ENCODE data around the gene MYH9. TPM values are rescaled to one million over a fixed set of nuclear protein-coding genes. Genes with fewer than 3 reads are reported as not detected.

MYH9 gene
- polyA plus RNA-seq, 2 donors, result 107 to 114 TPM

DNA sequence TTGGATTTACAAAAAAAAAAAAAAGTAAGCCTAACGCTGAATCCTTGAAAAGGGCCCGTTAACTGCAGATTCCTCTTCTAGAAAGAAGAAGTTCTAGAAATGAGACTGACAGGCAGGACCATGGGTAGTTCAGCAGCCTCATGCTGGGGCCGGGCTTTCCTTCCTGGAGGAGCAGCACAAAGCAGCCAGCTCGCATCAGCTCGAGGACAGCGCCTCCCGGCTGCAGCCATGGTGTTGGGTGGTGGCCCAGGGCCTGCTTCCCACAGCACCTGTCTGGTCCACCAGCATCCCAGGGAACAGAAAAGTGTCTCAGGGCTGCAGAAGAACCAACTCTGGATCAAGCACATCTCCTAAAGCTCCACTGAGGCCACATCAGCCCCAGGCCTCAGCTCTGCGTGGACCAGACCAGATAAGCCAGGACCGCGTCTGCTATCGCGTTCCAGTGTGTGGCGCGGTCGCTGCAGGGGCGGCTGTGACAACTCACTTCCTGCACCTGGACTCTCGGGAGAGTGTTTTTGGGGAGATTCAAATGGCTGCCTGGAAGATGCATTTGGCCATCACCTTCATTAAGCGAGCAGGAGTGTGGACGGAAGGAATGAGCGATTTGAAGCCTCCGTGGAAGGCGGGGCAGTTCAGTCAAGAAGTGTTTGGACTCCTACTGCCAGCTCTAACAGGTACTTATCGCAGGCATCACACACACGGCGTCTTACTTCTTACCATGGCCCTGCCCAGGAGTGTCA lies 53.5 kb downstream of the MYH9 start:
- Histone ChIP-seq H3K9me3 (ENCODE audit: control insufficient read depth in 2 of 2, insufficient read depth in 1 of 2, low read depth in 1 of 2, low read length in 1 of 2) (no peaks in the 10 kb centered on the region), H3K27me3 (ENCODE audit: control insufficient read depth in 1 of 2, insufficient read depth in 2 of 2, low read length in 2 of 2) (no peaks in the 10 kb centered on the region), H3K4me3 (ENCODE audit: low read depth in 1 of 2, low read length in 2 of 2) (no peak overlapping the region), H3K36me3 (ENCODE audit: control insufficient read depth in 2 of 2, insufficient read depth in 2 of 2, low read length in 1 of 2) (peaks cover under 1 to 21% of the 10 kb centered on the region in 2 donors), H3K4me1 (ENCODE audit: control insufficient read depth in 2 of 2, insufficient read depth in 2 of 2, low read length in 1 of 2) (peaks cover 40 to 62% of the 10 kb centered on the region in 2 donors), H3K27ac (ENCODE audit: low read depth in 2 of 2, low read length in 1 of 2) (peak overlapping the region; percentile 91 to 99)
- 48 to 49% methylated on average over 25 of the region's 25 CpGs for WGBS, 2 donors

DNA sequence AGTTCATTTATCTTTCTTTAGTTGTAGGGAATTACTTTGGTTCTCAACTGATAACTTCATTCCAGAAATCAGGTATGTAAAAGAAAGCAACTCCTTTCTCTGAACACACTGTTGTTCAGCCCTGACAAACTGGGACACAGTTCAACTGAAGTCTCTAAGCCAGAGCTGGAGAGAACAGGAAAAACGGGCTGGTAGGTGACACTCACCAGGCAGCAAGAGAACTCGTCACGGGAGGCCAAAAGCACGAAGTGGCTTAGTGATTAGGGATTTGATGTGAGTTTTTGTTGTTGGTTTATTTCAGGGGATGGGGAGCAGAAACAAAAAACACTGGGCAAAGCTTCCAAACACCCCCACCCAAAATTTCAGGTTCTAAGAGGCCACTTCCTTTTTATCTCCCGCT lies 54.1 kb downstream of the MYH9 start:
- H3K27me3 ChIP-seq (ENCODE audit: control insufficient read depth in 1 of 2, insufficient read depth in 2 of 2, low read length in 2 of 2), result no peaks in the 10 kb centered on the region
- H3K4me1 ChIP-seq (ENCODE audit: control insufficient read depth in 2 of 2, insufficient read depth in 2 of 2, low read length in 1 of 2), result peaks cover 43 to 68% of the 10 kb centered on the region in 2 donors
- H3K4me3 ChIP-seq (ENCODE audit: low read depth in 1 of 2, low read length in 2 of 2), result no peak overlapping the region
- H3K36me3 ChIP-seq (ENCODE audit: control insufficient read depth in 2 of 2, insufficient read depth in 2 of 2, low read length in 1 of 2), result peaks cover 0 to 22% of the 10 kb centered on the region in 2 donors
- H3K9me3 ChIP-seq (ENCODE audit: control insufficient read depth in 2 of 2, insufficient read depth in 1 of 2, low read depth in 1 of 2, low read length in 1 of 2), result no peaks in the 10 kb centered on the region
- 27 to 32% methylated on average over 5 of the region's 5 CpGs for WGBS, 2 donors
- peak overlapping the region; percentile 91 to 99 for H3K27ac ChIP-seq (ENCODE audit: low read depth in 2 of 2, low read length in 1 of 2)

DNA sequence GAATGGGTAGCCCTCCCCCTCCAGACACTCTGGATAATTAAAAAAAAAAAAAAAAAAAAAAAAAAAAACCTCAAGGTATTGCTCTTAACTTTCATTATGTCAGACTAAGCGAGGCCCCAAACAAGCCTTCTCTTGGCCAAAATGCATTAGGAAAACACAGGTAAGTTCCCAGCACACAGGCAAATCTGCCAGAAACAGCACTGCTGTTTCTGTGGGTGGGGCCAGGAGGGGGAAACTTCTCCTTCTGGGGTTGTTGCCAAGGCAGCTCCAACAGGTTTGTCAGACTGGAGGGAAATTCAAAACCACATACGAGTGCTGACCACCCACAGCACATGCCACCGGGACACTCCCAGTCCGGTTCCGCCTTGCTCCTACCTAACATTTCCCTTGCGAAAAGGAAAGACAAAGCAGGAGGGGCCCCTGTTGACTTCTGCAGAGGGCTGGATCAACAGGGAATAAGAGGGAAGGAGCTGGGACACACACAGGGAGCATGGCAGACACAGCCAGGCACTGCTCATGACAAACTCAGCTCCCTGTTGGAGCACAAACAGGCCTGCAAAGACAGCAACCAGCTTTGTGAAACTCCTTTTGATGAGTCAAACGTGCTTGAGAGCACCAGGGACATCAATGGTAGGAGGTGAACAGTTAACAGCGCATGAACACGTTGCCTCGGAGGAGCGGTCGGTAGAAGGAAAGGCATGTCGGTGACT lies 55.0 kb downstream of the MYH9 start:
- H3K27me3 ChIP-seq (ENCODE audit: control insufficient read depth in 1 of 2, insufficient read depth in 2 of 2, low read length in 2 of 2), result no peaks in the 10 kb centered on the region
- 17 to 24% methylated on average over 13 of the region's 13 CpGs for WGBS, 2 donors
- peaks cover 0 to 26% of the 10 kb centered on the region in 2 donors for H3K36me3 ChIP-seq (ENCODE audit: control insufficient read depth in 2 of 2, insufficient read depth in 2 of 2, low read length in 1 of 2)
- H3K27ac ChIP-seq (ENCODE audit: low read depth in 2 of 2, low read length in 1 of 2), result peak overlapping the region; percentile 91 to 99
- H3K4me1 ChIP-seq (ENCODE audit: control insufficient read depth in 2 of 2, insufficient read depth in 2 of 2, low read length in 1 of 2), result peaks cover 45 to 73% of the 10 kb centered on the region in 2 donors
- no peak overlapping the region for H3K4me3 ChIP-seq (ENCODE audit: low read depth in 1 of 2, low read length in 2 of 2)
- no peaks in the 10 kb centered on the region for H3K9me3 ChIP-seq (ENCODE audit: control insufficient read depth in 2 of 2, insufficient read depth in 1 of 2, low read depth in 1 of 2, low read length in 1 of 2)

DNA sequence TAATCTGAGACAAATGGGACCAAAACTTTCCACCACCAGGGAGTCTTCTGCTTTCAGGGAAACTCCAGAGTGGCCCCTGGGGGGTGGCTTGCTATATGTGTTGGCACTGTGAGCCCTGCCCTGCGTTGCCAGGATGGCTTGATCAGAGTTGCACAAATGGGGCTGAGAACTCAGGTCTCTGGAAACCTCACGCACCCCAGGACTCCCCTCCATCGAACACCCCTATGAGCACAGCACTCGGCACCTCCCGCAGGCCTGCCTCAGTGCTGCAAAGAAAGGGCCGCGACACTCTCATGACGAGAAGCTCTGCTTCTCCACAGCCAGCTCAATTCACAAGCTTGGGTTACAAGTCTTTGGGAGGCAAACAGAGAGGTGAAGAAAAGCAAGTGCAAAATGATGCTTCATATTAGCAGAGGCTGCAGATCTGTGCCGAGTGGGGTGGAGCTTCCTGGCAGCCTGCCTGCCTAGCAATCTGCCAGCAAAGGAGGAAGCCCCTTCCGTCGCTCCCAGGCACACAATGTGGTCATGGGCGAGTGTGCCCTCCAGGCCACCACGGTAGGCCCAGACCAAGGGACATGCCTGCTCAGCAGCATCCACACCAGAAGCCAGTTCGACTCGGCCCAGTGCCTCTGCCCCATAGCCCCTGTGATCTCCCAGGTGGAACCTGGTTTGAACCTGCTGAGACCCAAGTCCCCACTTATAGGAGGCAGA lies 55.7 kb downstream of the MYH9 start:
- H3K36me3 ChIP-seq (ENCODE audit: control insufficient read depth in 2 of 2, insufficient read depth in 2 of 2, low read length in 1 of 2), result peaks cover 0 to 29% of the 10 kb centered on the region in 2 donors
- 9 to 28% methylated on average over 15 of the region's 15 CpGs for WGBS, 2 donors

DNA sequence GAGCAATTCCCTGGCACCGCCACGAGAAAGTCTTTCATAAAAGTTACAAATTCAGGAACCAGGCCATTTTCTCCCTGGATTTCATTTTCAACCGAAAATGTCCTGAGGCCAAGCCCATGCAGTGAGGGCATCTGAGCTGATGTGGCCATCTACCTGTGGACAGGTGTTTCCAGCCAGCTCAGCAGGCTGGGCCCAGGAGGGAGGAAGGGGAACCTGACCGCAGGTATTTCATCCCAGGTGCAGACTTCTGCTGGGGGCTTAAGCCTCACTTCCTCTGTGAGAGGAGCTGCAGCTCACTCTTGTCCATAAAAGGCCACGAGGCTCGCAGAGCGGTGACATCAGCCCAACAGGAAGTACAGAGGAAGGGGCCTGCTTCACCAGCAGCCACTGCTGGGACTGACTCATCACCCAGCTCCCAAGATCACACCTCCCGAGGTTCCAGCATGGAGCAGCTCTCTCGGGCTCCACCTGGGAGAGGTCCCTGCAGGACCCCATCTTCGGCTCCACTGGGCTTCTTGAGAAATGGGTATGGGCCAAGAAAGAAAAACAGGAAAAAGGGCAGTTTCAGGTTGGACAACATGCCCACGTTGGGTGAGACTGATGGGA lies 56.4 kb downstream of the MYH9 start:
- Histone ChIP-seq H3K27me3 (ENCODE audit: control insufficient read depth in 1 of 2, insufficient read depth in 2 of 2, low read length in 2 of 2) (no peaks in the 10 kb centered on the region), H3K4me1 (ENCODE audit: control insufficient read depth in 2 of 2, insufficient read depth in 2 of 2, low read length in 1 of 2) (peaks cover 40 to 70% of the 10 kb centered on the region in 2 donors), H3K36me3 (ENCODE audit: control insufficient read depth in 2 of 2, insufficient read depth in 2 of 2, low read length in 1 of 2) (peaks cover 0 to 30% of the 10 kb centered on the region in 2 donors), H3K27ac (ENCODE audit: low read depth in 2 of 2, low read length in 1 of 2) (peak overlapping the region; percentile 91 to 99), H3K4me3 (ENCODE audit: low read depth in 1 of 2, low read length in 2 of 2) (no peak overlapping the region), H3K9me3 (ENCODE audit: control insufficient read depth in 2 of 2, insufficient read depth in 1 of 2, low read depth in 1 of 2, low read length in 1 of 2) (no peaks in the 10 kb centered on the region)
- WGBS, 2 donors, result 7 to 21% methylated on average over 11 of the region's 11 CpGs

More for the DNA sequence above, 55.7 kb downstream of the MYH9 start:
- H3K4me1 ChIP-seq (ENCODE audit: control insufficient read depth in 2 of 2, insufficient read depth in 2 of 2, low read length in 1 of 2), result peaks cover 45 to 76% of the 10 kb centered on the region in 2 donors
- H3K27ac ChIP-seq (ENCODE audit: low read depth in 2 of 2, low read length in 1 of 2), result peak overlapping the region; percentile 91 to 99
- no peaks in the 10 kb centered on the region for H3K27me3 ChIP-seq (ENCODE audit: control insufficient read depth in 1 of 2, insufficient read depth in 2 of 2, low read length in 2 of 2)
- H3K9me3 ChIP-seq (ENCODE audit: control insufficient read depth in 2 of 2, insufficient read depth in 1 of 2, low read depth in 1 of 2, low read length in 1 of 2), result no peaks in the 10 kb centered on the region
- H3K4me3 ChIP-seq (ENCODE audit: low read depth in 1 of 2, low read length in 2 of 2), result no peak overlapping the region

DNA sequence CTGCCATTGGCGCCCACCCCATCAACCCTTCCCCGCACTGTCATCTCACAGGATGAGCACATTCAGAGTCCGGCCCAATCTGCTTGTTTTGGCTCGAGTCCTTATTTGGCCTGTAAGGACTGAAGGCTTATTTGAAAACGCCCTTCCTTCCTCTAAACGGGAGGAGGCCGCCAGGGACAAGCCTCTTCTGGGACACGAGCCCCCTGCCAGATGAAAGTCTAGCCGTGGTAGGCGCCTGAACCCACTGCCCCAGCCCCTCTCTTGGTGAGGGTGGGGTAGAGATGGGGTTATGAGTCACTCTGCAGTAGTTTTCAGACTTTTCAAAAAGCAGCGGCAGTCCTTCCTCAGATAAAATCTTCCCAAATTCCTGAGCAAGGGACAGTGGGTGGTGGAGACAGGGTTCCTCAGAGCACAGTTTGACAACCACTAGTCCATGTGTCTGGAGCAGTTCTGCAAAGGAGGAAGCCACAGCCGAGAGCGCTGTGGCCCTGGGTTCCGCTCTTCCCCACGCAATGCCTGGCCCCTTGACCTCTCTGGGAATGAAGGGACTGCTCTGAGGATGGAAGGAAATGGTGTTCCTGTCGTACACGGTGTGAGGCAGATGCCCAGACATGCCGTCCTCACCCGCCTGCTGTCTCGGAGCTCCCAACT lies 57.0 kb downstream of the MYH9 start:
- Histone ChIP-seq H3K4me3 (ENCODE audit: low read depth in 1 of 2, low read length in 2 of 2) (no peak overlapping the region), H3K27me3 (ENCODE audit: control insufficient read depth in 1 of 2, insufficient read depth in 2 of 2, low read length in 2 of 2) (no peaks in the 10 kb centered on the region), H3K36me3 (ENCODE audit: control insufficient read depth in 2 of 2, insufficient read depth in 2 of 2, low read length in 1 of 2) (peaks cover 3 to 34% of the 10 kb centered on the region in 2 donors), H3K9me3 (ENCODE audit: control insufficient read depth in 2 of 2, insufficient read depth in 1 of 2, low read depth in 1 of 2, low read length in 1 of 2) (no peaks in the 10 kb centered on the region), H3K4me1 (ENCODE audit: control insufficient read depth in 2 of 2, insufficient read depth in 2 of 2, low read length in 1 of 2) (peaks cover 38 to 71% of the 10 kb centered on the region in 2 donors), H3K27ac (ENCODE audit: low read depth in 2 of 2, low read length in 1 of 2) (peak overlapping the region; percentile 91 to 99)
- 6 to 24% methylated on average over 20 of the region's 20 CpGs for WGBS, 2 donors

DNA sequence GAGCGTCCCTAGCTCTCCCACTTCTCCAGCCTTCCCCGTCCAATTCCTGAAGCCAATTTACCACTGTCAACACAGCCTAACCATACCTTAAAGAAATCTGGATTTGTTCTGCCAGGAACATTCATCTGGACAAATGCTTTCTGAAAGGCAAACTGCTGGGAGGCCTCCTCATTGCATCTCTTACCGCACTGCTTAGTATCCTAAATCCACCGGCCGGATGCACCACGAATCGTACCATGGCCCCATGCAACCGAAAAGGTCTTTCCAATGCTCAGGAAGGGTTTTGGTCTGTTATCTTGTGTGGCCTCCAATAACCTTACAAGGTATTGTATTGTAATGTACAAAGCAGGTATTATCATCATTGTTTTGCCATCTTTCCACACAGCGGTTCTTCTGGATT lies 57.6 kb downstream of the MYH9 start:
- peaks cover 5 to 35% of the 10 kb centered on the region in 2 donors for H3K36me3 ChIP-seq (ENCODE audit: control insufficient read depth in 2 of 2, insufficient read depth in 2 of 2, low read length in 1 of 2)
- peaks cover 38 to 69% of the 10 kb centered on the region in 2 donors for H3K4me1 ChIP-seq (ENCODE audit: control insufficient read depth in 2 of 2, insufficient read depth in 2 of 2, low read length in 1 of 2)
- no peak overlapping the region for H3K4me3 ChIP-seq (ENCODE audit: low read depth in 1 of 2, low read length in 2 of 2)
- no peaks in the 10 kb centered on the region for H3K9me3 ChIP-seq (ENCODE audit: control insufficient read depth in 2 of 2, insufficient read depth in 1 of 2, low read depth in 1 of 2, low read length in 1 of 2)
- WGBS, 2 donors, result 58 to 71% methylated on average over 9 of the region's 9 CpGs
- peak overlapping the region; percentile 91 to 99 for H3K27ac ChIP-seq (ENCODE audit: low read depth in 2 of 2, low read length in 1 of 2)
- H3K27me3 ChIP-seq (ENCODE audit: control insufficient read depth in 1 of 2, insufficient read depth in 2 of 2, low read length in 2 of 2), result no peaks in the 10 kb centered on the region

DNA sequence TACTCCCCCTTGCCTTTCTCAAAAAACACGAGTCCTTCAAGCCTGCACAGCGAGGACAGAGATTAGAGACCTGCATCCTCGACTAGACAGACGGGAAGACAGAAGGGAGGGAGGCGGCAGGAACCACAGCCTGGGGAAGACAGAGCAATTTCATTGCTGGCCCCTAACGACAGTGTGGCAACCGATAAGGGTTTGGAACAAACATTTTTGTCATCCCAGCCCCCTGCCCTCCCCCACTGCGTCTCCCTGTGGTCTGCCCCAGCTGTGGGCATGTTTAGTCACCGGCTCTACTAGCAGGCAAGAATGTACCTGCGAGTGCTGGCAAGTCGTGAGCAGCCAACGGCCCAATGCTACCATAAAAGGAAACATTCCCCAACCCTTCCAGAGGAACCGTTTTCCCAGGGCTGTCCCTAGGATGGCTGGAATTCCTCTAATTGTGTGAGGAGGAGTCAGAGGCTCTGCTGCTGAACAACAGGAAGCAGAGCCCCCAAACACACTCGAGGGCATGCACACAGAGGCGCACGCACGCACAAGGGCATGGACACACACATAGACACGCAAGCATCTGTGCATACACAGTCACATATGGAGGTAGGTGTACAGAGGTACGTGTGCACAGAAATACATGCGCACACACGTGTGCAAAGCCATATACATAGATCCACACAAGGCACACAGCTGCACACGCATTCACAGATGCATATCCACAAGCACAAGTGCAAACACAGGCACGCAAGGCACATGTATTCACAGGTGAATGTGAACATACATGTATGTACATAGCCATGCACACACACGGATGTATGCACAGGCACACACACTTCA lies 58.3 kb downstream of the MYH9 start:
- Histone ChIP-seq H3K36me3 (ENCODE audit: control insufficient read depth in 2 of 2, insufficient read depth in 2 of 2, low read length in 1 of 2) (peaks cover 10 to 31% of the 10 kb centered on the region in 2 donors), H3K27ac (ENCODE audit: low read depth in 2 of 2, low read length in 1 of 2) (peak overlapping the region; percentile 91 to 99), H3K4me1 (ENCODE audit: control insufficient read depth in 2 of 2, insufficient read depth in 2 of 2, low read length in 1 of 2) (peaks cover 32 to 65% of the 10 kb centered on the region in 2 donors), H3K9me3 (ENCODE audit: control insufficient read depth in 2 of 2, insufficient read depth in 1 of 2, low read depth in 1 of 2, low read length in 1 of 2) (no peaks in the 10 kb centered on the region), H3K27me3 (ENCODE audit: control insufficient read depth in 1 of 2, insufficient read depth in 2 of 2, low read length in 2 of 2) (no peaks in the 10 kb centered on the region), H3K4me3 (ENCODE audit: low read depth in 1 of 2, low read length in 2 of 2) (peak overlapping the region in 1 of 2 donors; percentile 2)
- WGBS, 2 donors, result 15 to 23% methylated on average over 24 of the region's 24 CpGs
